Measurements from ENCODE around the gene NEURL3.
"Not testable (repeated sequence)": the region's sequence is repeated elsewhere in the genome, so short reads cannot be mapped to it uniquely, and the experiment has no call there.

The NEURL3 gene

DNA sequence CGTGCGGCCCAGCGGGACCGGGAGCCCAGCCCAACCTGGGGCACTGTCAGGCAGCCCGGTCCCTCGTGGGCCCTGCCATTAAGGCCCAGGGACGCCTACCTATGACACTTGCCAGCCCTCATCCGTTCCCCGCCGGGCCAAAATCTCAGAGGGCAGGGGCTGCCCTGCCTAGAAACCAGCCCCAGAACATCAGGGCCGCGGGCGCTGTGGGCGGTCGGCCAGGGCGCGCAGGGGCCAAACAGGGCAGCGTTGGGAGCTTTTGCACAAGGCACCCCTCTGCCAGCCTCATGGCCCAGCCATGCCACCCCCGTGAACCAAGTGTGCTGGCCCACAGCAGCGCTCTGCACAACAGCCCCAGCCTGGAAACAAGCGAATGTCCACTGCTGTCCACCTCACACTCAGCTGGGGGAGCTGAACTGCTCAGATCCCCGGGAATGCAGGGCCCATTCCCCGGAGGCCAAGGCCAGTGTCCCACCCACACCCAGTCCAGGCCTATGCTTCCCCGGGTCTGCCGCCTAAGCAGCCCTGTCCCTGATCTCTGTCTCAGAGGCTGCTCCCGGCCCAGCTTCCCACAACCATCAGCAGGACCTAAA lies 3.5 kb upstream of the NEURL3 start:
- DNase-seq (ENCODE audit: low read depth in 1 of 2, low spot score in 1 of 2) = no peak

DNA sequence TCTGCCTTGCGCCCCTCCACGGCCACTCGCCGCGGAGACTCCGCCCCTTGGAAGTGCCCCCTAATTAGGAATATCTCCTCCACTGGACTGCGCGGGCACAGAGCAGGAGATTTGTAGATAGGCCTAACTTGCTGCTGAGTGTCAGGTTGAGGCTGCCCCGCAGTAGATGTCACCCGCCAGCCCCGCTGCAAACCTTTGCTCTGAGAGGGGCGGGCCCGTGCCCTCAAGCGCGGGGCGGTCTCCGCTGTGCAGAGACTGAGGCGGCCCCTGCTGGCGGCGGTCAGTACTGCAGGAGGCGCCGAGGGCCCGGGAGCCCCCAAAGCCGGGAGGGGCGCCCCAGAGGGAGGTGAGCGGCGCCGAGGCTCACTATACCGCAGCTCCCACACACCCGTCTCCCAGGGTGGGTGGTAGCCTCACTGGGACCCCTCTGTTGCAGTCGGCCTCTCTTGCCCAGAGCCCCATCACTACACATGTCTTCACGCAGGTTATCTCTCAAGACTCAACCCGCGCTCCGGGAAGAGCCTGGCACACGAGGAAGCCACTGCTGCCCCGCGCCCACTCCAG lies 2.9 kb upstream of the NEURL3 start:
- peak; percentile 78 to 86 for DNase-seq (ENCODE audit: low read depth in 1 of 2, low spot score in 1 of 2)

DNA sequence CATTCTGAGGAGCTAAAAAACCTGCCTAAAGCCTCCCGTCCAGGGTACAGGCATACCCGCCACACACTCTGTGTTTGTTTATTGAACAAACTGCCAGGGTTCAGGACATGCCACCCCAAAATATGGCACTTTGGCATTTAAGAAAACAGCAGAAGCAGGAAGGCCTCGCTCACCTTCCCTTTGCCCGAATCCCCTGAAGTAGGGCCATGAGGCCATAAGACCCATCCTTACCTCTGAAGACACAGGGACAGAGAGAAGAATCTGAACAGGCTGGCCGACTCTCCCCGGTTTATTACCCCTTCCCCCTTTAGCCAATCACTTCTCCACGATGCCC lies 1.7 kb upstream of the NEURL3 start:
- no peak for DNase-seq (ENCODE audit: low read depth in 1 of 2, low spot score in 1 of 2)

DNA sequence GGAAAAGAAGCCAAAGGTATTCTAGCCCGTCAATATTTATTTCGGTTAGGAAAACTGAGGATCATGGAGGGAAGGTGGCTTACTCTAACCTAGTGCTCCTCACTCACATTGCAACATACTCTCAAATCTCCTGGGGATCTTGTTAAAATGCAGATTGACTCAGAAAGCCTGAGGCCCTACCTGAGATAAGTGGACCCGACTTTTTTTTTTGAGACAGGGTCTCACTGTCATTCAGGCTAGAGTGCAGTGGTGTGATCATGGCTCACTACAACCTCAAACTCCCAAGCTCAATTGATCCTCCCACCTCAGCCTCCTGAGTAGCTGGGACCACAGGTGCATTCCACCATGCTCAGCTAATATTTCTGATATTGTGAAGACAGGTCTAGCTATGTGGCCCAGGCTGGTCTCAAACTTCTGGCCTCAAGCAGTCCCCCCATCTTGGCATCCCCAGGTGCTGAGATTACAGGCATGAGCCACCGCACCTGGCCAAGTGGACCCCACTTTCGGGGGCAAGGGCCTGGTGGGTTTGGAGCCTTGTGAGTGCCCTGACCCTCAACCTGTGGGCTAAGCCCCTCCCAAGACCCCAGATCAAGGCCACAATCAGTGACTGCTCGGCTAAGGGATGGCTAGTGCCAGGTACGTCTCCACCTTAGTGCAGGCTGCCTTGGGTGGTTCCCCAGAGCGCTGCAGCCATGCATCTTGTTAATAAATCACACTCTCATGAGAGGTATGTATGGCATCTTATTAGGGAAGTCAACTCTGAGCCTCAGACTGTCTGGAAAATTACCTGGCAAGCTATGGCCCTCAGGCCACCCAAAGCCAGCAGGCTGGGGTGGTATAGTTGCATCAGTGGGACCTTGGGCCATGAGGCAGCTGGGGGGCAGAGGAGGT lies 1.1 kb upstream of the NEURL3 start:
- DNase-seq (ENCODE audit: low read depth in 1 of 2, low spot score in 1 of 2) = no peak

DNA sequence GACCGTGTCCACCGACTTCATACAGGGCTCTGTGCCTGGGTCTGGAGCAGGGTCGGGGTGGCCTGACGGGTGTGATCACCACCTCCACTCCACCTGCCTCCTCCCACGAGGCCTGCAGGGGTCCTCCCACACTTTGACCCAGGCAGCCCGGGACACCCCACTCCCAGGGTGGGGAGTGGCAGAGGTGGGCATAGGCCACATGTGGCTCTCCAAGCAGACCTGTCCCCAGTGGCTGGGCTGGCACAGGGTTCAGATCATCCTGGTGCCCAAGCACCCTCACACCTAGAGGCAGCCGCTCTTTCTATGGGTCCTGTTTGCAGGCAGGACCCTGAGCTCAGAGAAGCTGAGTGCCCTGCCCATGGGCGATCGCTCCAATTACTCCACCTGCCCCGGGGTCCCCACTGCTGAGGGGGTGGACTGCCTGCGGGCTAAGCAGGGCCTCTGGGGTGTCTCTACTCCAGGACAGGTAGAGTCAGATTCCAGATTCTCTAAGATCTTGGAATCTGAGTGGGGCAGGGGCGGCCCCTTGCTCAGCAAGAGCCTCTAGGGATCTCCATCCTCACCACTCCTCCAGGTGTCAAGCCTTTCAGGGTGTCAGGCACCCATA lies 1.4 kb downstream of the NEURL3 start:
- no peak for DNase-seq (ENCODE audit: low read depth in 1 of 2, low spot score in 1 of 2)

DNA sequence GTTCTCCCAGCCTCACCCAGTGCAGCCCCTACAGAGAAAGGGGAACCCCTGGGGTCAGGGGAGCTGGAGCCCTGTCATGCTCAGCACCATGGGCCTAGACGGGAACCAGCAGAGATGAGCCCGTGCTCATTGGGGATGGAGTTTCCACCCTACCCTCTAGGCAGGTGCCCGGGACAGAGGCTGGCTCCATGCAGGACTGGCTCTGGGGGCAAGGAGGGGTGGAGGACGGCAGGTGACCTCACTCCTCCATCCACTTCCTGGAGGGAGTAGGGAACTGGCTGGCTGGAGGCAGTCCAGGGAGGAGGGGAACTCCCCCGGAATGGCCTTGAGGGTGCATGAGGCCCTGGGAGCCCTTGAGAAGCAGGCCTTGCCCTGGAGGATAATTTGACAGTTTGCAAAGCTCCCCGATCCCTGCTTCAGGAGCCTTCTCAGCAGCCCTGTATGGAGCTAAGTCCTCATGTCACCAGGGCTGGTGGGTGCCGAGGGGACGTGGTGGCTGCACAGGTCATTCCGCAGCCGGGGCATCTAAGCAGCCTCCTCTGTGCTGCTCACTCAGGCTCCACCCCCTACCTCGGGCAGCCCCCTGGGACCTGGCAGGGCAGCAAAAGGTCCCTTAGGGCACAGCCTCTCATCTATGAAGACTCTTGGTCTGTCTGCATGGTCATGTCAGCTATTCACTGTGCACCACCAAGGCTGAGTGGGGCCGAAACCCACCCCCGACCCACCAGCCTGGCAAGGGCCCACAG lies 2.1 kb downstream of the NEURL3 start:
- DNase-seq (ENCODE audit: low read depth in 1 of 2, low spot score in 1 of 2) = no peak

DNA sequence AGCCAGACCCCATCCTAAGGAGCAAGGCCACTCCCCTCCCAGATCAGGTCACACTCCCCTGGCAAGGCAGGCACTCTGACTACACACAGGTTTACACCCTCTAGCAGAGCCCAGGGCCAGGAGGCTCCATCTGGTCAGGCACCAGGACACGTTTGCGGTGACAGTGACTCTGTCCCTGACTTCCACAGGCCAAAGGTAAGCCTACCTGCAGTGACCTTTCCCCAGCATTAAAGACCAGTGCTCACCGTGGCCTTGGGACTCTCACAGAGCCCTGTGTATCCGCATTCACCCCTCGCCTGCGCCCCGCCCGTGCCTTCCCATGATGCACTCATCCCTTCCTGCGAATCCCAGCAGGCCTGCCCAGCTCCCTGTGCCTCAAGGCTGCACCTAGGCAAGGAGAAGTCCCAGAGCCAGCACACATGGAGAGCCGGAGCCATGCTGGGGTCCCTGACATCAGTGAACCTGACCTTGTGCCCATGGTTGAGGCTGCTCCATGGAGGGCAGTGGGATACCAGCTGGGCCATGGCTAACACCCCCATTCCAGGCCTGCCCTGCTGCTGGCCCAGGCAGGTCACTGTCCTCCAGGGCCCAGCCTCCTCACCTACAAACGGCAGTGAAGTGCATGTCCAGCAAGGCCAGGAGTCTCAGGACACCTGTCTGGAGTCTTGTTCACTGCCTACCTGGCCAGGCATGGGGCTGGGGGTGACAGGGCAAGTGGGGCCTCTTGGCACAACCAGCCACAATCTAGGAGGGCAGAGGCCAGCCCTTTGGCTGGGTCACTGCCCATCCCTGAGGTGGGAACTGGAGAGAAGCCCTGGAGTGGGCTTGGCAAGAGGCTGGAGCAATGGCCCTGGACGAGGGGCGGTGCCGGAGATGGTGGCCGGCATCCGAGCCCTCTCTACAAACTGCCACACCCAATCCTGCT lies 3.0 kb downstream of the NEURL3 start:
- no peak for DNase-seq (ENCODE audit: low read depth in 1 of 2, low spot score in 1 of 2)

DNA sequence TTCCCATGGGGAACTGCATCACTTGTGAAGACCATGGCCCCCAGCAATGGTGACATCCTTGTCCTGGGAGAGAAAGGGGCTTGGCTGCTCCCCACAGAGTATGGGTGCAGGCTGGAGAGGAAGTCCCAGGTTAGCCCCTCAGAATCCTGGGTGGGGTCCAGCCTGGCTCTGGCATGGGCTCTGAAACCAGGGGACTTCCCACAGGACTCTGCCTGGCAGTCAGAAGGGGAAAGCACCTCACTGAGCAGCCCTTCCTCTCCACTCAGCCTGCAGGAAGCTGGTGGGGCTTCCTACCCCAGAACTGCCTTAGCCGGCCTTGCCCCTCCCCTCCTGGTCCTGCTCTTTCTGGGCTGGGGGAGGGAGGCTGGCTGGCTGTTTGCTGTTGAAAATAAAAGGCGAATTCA lies 3.7 kb downstream of the NEURL3 start:
- DNase-seq (ENCODE audit: low read depth in 1 of 2, low spot score in 1 of 2) = no peak

DNA sequence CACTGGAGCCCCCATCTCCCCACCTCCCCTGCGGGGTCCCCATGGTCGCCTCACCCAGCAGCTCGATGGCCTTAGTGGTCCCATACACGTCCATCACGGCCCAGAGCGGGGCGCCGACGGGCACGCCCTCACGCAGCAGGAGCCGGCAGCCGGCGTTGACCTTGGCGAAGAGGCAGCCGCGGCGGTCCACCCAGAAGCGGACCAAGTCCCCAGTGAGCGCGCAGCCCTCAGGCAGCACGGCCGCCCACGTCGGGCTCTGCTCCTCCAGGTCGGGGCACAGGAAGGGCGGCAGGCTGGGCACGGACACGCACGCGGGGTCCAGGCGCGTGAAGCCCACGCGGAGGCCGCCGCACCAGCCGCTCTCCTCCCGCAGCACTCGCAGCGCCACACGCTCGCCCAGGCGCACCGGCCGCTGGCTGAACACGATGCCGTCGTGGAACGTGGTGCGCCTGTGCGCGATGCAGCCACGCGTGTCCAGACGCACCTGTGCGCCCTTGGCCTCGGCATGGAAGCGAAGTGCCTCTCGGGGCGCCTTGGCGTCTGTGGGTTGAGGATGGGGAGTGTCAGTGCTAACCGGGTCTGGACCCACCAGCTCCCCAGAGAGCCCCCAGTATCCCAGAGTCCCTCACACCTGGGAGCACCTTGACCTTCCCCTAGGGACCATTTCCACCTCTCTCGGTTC lies 4.6 kb downstream of the NEURL3 start:
- DNase-seq (ENCODE audit: low read depth in 1 of 2, low spot score in 1 of 2) = no peak

DNA sequence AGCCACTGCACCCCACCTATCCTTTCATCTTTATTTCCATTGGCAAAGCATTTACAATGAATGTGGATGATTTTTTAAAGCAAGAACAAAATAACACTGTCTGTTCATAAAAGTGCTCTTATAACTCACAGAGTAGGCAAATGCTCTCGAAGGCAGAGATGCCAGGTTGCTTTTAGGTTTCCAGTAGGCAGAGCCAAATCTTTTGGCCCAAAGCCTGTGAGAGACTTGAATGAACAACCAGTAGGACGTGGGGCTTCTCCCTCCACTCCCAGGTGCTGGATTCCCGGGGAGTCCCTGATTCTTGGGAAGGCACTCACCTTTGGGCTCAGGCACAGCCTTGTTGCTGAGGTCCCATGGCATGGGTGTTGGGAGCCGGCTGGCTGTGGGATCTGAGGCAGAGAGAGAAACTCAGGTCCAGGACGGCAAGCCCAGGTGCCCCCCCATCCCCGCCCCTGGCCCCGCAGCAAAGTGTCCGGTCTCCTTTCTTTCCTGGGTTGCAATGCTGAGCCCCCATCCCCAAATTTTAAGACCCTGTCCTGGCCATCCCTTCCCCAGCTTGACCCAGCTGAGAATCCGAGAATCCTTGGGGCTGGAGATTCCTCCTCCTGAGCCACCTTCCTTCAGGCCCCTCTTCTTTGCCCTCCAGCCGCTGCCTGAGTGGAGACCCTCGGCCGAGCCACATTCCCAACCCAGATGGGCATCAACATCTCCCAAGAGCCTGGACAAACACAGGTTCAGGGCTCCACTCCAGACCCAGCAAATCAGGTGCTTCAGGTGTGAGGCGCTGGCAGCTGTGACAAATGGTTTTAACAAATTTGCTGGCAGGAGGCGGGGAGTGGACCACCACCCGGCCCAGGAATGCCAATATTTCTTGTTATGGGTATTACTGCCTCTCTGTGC lies 5.8 kb downstream of the NEURL3 start:
- no peak for DNase-seq (ENCODE audit: low read depth in 1 of 2, low spot score in 1 of 2)

DNA sequence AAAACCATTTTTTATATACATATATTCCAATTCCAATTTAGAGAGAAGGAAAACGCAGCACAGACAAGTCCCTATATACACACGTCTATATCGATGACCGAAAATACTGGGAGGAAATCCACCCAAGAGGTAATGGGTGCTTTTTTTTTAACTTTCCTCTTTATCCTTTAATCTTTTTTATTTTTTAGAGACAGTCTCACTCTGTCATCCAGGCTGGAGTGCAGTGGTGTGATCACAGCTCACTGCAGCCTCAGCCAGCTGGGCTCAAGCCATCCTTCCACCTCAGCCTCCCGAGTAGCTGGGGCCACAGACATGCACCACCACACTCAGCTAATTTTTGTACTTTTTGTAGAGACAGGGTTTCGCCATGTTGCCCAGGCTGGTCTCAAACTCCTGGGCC lies 6.5 kb downstream of the NEURL3 start:
- not testable (repeated sequence) for DNase-seq (ENCODE audit: low read depth in 1 of 2, low spot score in 1 of 2)

DNA sequence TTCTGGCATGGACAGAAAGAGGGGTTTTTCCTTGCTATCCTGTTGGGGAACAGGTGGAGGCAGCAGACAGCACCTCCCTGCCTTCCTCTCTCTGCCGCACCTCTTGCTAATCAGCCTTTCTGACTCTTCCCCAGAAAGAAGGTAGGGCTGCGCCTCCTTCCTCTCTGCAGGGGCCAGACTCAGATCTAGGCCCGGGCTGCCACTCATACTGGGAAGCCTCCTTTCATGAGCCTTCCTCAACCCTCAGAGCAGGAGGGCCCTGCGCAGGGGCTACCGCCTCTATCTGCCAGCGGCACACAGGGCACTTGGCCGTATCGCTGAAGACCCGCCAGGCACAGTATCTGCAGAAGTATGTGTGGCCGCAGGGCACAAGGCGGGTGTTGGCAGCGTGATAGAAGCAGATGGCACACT lies 7.1 kb downstream of the NEURL3 start:
- DNase-seq (ENCODE audit: low read depth in 1 of 2, low spot score in 1 of 2) = no peak

DNA sequence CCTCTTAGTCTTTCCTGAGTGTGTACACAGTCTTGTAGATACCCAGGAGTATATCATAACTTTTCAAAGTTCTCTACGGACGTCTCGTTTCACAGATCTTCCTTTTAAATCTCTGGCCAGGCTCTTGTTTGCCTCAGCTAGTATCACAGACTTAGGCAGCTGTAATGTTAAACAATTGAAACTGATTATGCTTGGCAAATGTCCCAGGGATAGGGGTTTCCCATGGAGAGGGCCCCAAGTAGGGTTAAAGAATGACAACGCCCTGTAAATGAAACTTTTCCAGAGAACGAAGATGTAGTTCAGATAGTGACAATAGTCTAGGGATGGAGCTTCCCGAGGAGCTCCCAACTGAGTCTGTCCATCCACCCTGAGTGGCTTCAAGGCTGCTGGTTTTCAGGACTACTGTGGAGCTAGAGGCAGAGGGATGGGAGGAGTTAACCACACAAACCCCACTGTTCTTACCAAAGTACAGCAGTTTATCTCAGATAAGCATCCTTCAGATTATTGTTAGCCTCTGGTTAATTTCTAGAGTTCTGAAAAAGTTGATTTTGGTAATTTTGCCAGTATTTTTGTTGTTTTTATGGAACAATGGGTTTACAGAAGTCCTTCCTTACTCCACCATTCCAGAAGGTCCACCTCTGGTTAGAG lies 9.1 kb downstream of the NEURL3 start:
- no peak for DNase-seq (ENCODE audit: low read depth in 1 of 2, low spot score in 1 of 2)

DNA sequence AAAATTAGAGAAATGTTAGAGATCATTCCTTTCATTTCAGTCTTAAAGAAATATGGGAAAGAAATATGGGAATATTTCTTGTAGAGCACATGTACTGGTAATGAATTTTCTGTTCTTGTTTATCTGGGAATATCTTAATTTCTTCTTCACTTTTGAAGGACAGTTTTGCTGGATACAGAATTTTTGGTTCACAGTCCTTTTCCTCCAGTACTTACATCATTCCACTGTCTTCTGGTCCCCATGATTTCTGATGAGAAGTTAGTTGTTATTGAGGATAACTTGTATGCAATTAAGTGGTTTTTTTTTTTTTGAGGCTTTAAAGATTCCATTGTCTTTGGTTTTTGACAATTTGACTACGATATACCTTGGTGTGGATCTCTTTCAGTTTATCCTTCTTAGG lies 11.0 kb downstream of the NEURL3 start:
- no peak for DNase-seq (ENCODE audit: low read depth in 1 of 2, low spot score in 1 of 2)

DNA sequence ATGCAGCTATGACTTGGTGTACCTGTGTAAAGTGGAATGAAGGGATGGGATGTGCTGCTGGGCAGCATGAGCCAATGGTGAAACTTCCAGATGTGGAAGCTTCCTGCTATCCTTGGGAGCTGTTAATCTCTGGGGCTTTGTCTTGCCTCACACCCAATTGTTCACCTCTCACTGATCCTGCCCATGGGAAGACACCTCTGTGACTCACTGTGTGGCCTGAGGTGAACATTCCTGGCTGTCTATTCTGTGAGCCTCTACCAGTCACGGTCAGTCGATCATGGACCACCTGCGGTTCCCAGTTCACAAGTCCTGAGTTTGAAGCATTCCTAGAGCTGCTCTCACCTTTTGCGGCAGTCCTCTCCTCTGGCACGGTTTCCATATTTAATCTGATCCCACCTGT lies 12.1 kb downstream of the NEURL3 start:
- DNase-seq (ENCODE audit: low read depth in 1 of 2, low spot score in 1 of 2) = no peak

DNA sequence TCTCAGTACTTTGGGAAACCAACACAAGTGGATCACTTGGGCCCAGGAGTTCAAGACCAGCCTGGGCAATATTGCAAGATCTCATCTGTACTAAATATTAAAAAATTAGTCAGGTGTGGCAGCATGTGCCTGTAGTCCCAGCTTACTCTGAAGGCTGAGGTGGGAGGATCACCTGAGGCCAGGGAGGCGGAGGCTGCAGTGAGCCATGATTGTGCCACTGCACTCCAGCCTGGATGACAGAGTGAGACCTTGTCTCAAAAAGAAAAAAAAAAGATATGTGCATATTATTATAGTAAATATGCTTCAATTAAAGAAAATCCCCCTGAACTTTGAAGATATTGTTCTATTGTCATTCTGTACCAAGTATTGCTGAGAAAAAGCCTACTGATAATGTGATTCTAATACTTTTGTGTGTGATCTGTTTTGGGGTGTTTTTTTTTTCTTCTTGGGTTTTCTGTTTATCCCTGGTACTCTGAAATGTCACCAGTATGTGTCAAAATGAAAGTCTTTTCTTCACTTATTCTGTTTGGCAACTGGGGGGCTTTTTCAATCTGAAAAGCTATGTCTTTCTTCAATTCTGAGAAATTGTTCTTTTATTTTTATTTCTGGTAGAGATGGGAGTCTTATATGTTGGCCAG lies 13.2 kb downstream of the NEURL3 start:
- DNase-seq (ENCODE audit: low read depth in 1 of 2, low spot score in 1 of 2) = no peak

DNA sequence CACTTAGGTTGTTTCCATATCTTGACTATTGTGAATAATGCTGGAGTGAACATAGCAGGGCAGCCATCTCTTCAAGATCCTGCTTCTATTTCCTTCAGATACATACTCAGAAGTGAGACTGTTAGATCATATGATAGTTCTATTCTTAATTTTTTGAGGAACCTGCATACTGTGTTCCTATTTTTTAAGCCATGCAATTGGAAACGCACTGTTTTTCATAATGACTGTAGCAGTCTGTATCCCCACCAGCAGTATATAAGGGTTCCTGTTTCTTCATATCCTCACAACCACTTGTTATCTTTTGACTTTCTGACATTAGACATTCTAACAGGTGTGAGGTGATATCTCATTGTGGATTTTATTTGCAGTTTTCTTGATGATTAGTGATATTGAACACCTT lies 15.5 kb downstream of the NEURL3 start:
- DNase-seq (ENCODE audit: low read depth in 1 of 2, low spot score in 1 of 2) = no peak

DNA sequence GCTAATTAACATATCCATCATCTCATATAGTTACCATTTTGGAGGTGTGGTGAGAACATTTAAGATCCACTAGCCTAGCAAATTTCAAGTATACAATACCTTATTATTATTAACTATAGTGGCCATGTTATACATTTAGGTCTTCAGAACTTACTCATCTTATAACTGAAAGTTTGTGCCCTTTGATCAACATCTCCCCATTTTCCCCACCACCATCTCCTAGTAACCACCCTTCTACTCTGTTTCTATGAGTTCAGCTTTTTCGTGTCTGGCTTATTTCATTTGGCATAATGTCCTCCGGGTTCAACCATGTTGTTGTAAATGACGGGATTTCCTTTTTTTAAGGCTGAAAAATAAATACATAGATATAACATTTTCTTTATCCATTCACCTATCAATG lies 15.9 kb downstream of the NEURL3 start:
- DNase-seq (ENCODE audit: low read depth in 1 of 2, low spot score in 1 of 2) = no peak
